Thyroid gland (tissue), 4 donors: ENCODE results near the gene MAL. TPM values are rescaled to one million over a fixed set of nuclear protein-coding genes. Genes with fewer than 3 reads are reported as not detected.

Experiments used
- DNase-seq, 2 donors: peaks; one replicate each; pipeline ENCODE4 v3.0.0-alpha.2; 2019
- H3K27ac ChIP-seq, 3 donors: fragments of 200-600 bp; sonication (generic); 1 replicate in 2 of 3; 2 replicates in 1 of 3; pipeline ENCODE4 v1.5.1; 2016 to 2019; ENCODE audit warnings: mild to moderate bottlenecking in 1 of 3, moderate library complexity in 1 of 3
- H3K27me3 ChIP-seq: fragments of 200-600 bp; sonication (generic); one replicate; pipeline ENCODE4 v1.5.1; 2019
- H3K36me3 ChIP-seq, 2 donors: fragments of 200-600 bp; sonication (generic); one replicate each; pipeline ENCODE4 v1.5.1; 2016 to 2019
- H3K4me1 ChIP-seq, 2 donors: fragments of 200-600 bp; sonication (generic); one replicate each; pipeline ENCODE4 v1.5.1; 2017 to 2019
- H3K4me3 ChIP-seq, 3 donors: fragments of 200-600 bp; sonication (generic); replicated peaks in 1 of 3; 1 replicate in 2 of 3; 2 replicates in 1 of 3; pipeline ENCODE4 v1.5.1; 2016; ENCODE audit warnings: mild to moderate bottlenecking in 1 of 3
- H3K9me3 ChIP-seq: fragments of 200-600 bp; sonication (generic); one replicate; pipeline ENCODE4 v1.5.1; 2017
- CTCF ChIP-seq, 6 experiments: fragments of 200-600 bp in 3 of 6; fragments of 450-650 bp in 3 of 6; sonication (generic) in 3 of 6; IDR thresholded peaks; one replicate each; pipeline ENCODE4 v1.5.1; 2016 to 2019; ENCODE audit warnings: antibody characterized with exemption in 6 of 6, mild to moderate bottlenecking in 2 of 6, inconsistent platforms in 1 of 6, moderate library complexity in 1 of 6
- POLR2A ChIP-seq, 2 donors: fragments of 450-650 bp; IDR thresholded peaks; one replicate each; pipeline ENCODE4 v1.6.1; 2017; ENCODE audit warnings: antibody characterized with exemption in 2 of 2, mild to moderate bottlenecking in 2 of 2, moderate library complexity in 1 of 2
- WGBS, 2 donors: methylation state at CpG; one replicate each; pipeline ENCODE4 v1.1.5; 2017; 5-methylcytosine and 5-hydroxymethylcytosine counted together
- intact Hi-C: fragments of 100-400 bp; cut with DNase I; formaldehyde crosslinking; loops from one replicate; pipeline ENCODE4 v1.15.1; 2023
- total RNA-seq, 4 donors: library from RNA; depleted of rRNA; stranded (reverse); fragments of >200 nt; gene quantifications; one replicate each; pipeline ENCODE4 v1.2.3, GENCODE V29; 2016

The MAL gene
- total RNA-seq, 4 donors from 2014 or later = 5.6 to 19.3 (median 13.3) TPM

GRCh38 chr2:94993176-94994062, 32.1 kb upstream of the MAL start:
- intact Hi-C loops = no loop called here

GRCh38 chr2:94994063-94994913, 31.2 kb upstream of the MAL start:
- Histone ChIP-seq H3K4me1 (peaks cover 0 to 4% of the 10 kb centered on the region in 2 donors), H3K36me3 (no peaks in the 10 kb centered on the region), H3K27ac (no peak overlapping the region), H3K27me3 (no peaks in the 10 kb centered on the region), H3K4me3 (no peak overlapping the region), H3K9me3 (no peaks in the 10 kb centered on the region)
- intact Hi-C loops = no loop called here
- 85 to 86% methylated on average over 15 to 16 of the region's 16 CpGs for WGBS, 2 donors
- DNase-seq = no peak
- TF ChIP-seq POLR2A (IDR thresholded peaks at IDR 0.05) (no peak), CTCF (IDR thresholded peaks at IDR 0.05) (no peak)

More at GRCh38 chr2:94993176-94994062, 32.1 kb upstream of the MAL start:
- Histone ChIP-seq H3K36me3 (no peaks in the 10 kb centered on the region), H3K4me3 (no peak overlapping the region), H3K27me3 (no peaks in the 10 kb centered on the region), H3K9me3 (no peaks in the 10 kb centered on the region), H3K27ac (no peak overlapping the region), H3K4me1 (peaks cover 0 to 2% of the 10 kb centered on the region in 2 donors)
- TF ChIP-seq POLR2A (IDR thresholded peaks at IDR 0.05) = no peak
- TF ChIP-seq CTCF (IDR thresholded peaks at IDR 0.05) = no peak
- DNase-seq = no peak
- 72 to 75% methylated on average over 31 of the region's 31 CpGs for WGBS, 2 donors

- peaks cover 0 to 4% of the 10 kb centered on the region in 2 donors for H3K4me1 ChIP-seq
- no peak overlapping the region for H3K27ac ChIP-seq
- intact Hi-C loops = no loop called here
- no peaks in the 10 kb centered on the region for H3K36me3 ChIP-seq
- 85 to 97% methylated on average over 3 of the region's 3 CpGs for WGBS, 2 donors
- no peaks in the 10 kb centered on the region for H3K27me3 ChIP-seq
- no peaks in the 10 kb centered on the region for H3K9me3 ChIP-seq
- DNase-seq = no peak
- no peak overlapping the region for H3K4me3 ChIP-seq
- no peak for TF ChIP-seq POLR2A (IDR thresholded peaks at IDR 0.05)
These were observed 30.5 kb upstream of the MAL start for GRCh38 chr2:94994914-94995552.

GRCh38 chr2:94995553-94996304, 29.8 kb upstream of the MAL start:
- no peaks in the 10 kb centered on the region for H3K36me3 ChIP-seq
- no peak overlapping the region for H3K4me3 ChIP-seq
- no peak overlapping the region for H3K27ac ChIP-seq
- no peak for TF ChIP-seq POLR2A (IDR thresholded peaks at IDR 0.05)
- TF ChIP-seq CTCF (IDR thresholded peaks at IDR 0.05) = no peak
- no peak for DNase-seq
- H3K27me3 ChIP-seq = no peaks in the 10 kb centered on the region
- H3K9me3 ChIP-seq = no peaks in the 10 kb centered on the region
- H3K4me1 ChIP-seq = peaks cover 0 to 4% of the 10 kb centered on the region in 2 donors
- WGBS, 2 donors = 73 to 84% methylated on average over 7 of the region's 7 CpGs
- intact Hi-C loops = no loop called here
